Hippocampal formation (tissue), 2 donors: ENCODE data around the gene MYMK.

Experiments used
- DNase-seq, 2 donors: peaks; one replicate each; lab custom pipeline; 2025; lab: John Stamatoyannopoulos, UW

MYMK gene

GRCh38 chr9:133468374-133468773 is 56.4 kb downstream of the MYMK start:
- no peak for DNase-seq

- no peak for DNase-seq
Observed at GRCh38 chr9:133467101-133467500, 57.7 kb downstream of the MYMK start.

GRCh38 chr9:133465984-133466383 is 58.8 kb downstream of the MYMK start:
- no peak for DNase-seq

- DNase-seq = no peak
Observed at GRCh38 chr9:133464638-133465037, 60.1 kb downstream of the MYMK start.
